HepG2 (cell line): ENCODE data around the gene STIP1. TPM values are rescaled to one million over a fixed set of nuclear protein-coding genes. Genes with fewer than 3 reads are reported as not detected.
A peak's percentile ranks its signal among the peaks of the same experiment; 100 is the strongest.

Experiments used
- FOXK1 ChIP-seq: sonication (generic); formaldehyde crosslinking; IDR thresholded peaks from 2 replicates; pipeline ENCODE4 v1.4.0; 2020; ENCODE audit warnings: low read depth, missing genetic modification reagents, borderline replicate concordance
- PRDM4 ChIP-seq: sonication (generic); formaldehyde crosslinking; IDR thresholded peaks from 2 replicates; pipeline ENCODE4 v1.9.0; 2021; ENCODE audit warnings: missing genetic modification reagents, borderline replicate concordance
- SETDB1 ChIP-seq: sonication (generic); formaldehyde crosslinking; IDR thresholded peaks from 2 replicates; pipeline ENCODE4 v1.5.1; 2020; ENCODE audit warnings: missing genetic modification reagents, mild to moderate bottlenecking, borderline replicate concordance
- SMAD1 ChIP-seq: sonication (generic); formaldehyde crosslinking; IDR thresholded peaks from 2 replicates; pipeline ENCODE4 v1.4.0; 2020; ENCODE audit warnings: missing genetic modification reagents, low read depth, mild to moderate bottlenecking, borderline replicate concordance
- SOX5 ChIP-seq: IDR thresholded peaks from 2 replicates; pipeline ENCODE4 v1.6.1; 2016; ENCODE audit warnings: borderline replicate concordance
- USF2 ChIP-seq, 2 experiments: sonication (generic) in 1 of 2; formaldehyde crosslinking in 1 of 2; IDR thresholded peaks; 2 replicates each; pipeline versions ENCODE4 v1.5.1 to v1.6.1; 2011 to 2020; ENCODE audit warnings: borderline replicate concordance in 1 of 2, low read depth in 1 of 2, low read length in 1 of 2, mild to moderate bottlenecking in 1 of 2, missing genetic modification reagents in 1 of 2, moderate library complexity in 1 of 2
- ZMYM3 ChIP-seq: sonication (generic); formaldehyde crosslinking; IDR thresholded peaks from 2 replicates; pipeline ENCODE4 v1.5.1; 2020; ENCODE audit warnings: mild to moderate bottlenecking, missing genetic modification reagents
- ZNF12 ChIP-seq: sonication (generic); formaldehyde crosslinking; IDR thresholded peaks from 2 replicates; pipeline ENCODE4 v1.5.0; 2020; ENCODE audit warnings: missing genetic modification reagents
- ZNF329 ChIP-seq: sonication (generic); formaldehyde crosslinking; IDR thresholded peaks from 2 replicates; pipeline ENCODE4 v1.9.0; 2021; ENCODE audit warnings: low read depth, mild to moderate bottlenecking, missing genetic modification reagents
- polyA plus RNA-seq, 8 experiments: library from polyadenylated mRNA; depleted of rRNA in 3 of 8; stranded (reverse) in 7 of 8; unstranded in 1 of 8; fragments of >200 nt; fragmentation: Illumina TruSeq in 4 of 8; extraction: Trizol in 4 of 8; gene quantifications; 2 replicates each; pipeline versions ENCODE4 v1.2.1 to v1.2.3, GENCODE V29; 2011 to 2016; ENCODE audit warnings: low read depth in 4 of 8, missing spikeins in 1 of 8, mixed read lengths in 1 of 8; ENCODE audit not compliant: insufficient read depth in 1 of 8
- total RNA-seq, 5 experiments: library from RNA; depleted of rRNA; stranded (reverse); fragments of >200 nt; fragmentation: Illumina TruSeq; extraction: Trizol; gene quantifications; 2 replicates each; pipeline ENCODE4 v1.2.3, GENCODE V29; 2016; ENCODE audit warnings: low read depth in 1 of 5
- TF ChIP-seq, protein P1 (sequence below): sonication (generic); formaldehyde crosslinking; IDR thresholded peaks from 2 replicates; pipeline ENCODE4 v1.8.1; 2023; ENCODE audit warnings: mild to moderate bottlenecking, missing genetic modification reagents
- TF ChIP-seq, protein P2 (sequence below): sonication (generic); formaldehyde crosslinking; IDR thresholded peaks from one replicate; pipeline ENCODE4 v1.5.1; 2020; ENCODE audit warnings: mild to moderate bottlenecking, missing genetic modification reagents; ENCODE audit errors: not compliant biosample characterization

Gene STIP1
- total and polyA plus RNA-seq, 2 of the 13 experiments (the other 11 are each of a cell fraction or from before 2014, with no cell fraction given), result 81.1 to 217 TPM

GRCh38 chr11:64246871-64247728 lies 61.1 kb downstream of the STIP1 start, which contains the start of gene PPP1R14B (continued):
- TF ChIP-seq PRDM4 (no peak), SOX5 (CRISPR knock-in tag) (no peak), USF2 (IDR thresholded peaks at IDR 0.05; ENCODE audit: low read depth, low read length) (no peak), USF2 (CRISPR knock-in tag; IDR thresholded peaks at IDR 0.05; ENCODE audit: borderline replicate concordance) (0 out of 2 replicates have a peak, but pooled peaks have one; percentile 30), FOXK1 (CRISPR knock-in tag) (peak; percentile 28; the same call in 1 of the 2 replicates), ZMYM3 (CRISPR knock-in tag) (no peak), ZNF12 (CRISPR knock-in tag) (no peak), SETDB1 (no peak), SMAD1 (CRISPR knock-in tag) (no peak), ZNF329 (CRISPR knock-in tag) (no peak)
- TF ChIP-seq, protein P1, sequence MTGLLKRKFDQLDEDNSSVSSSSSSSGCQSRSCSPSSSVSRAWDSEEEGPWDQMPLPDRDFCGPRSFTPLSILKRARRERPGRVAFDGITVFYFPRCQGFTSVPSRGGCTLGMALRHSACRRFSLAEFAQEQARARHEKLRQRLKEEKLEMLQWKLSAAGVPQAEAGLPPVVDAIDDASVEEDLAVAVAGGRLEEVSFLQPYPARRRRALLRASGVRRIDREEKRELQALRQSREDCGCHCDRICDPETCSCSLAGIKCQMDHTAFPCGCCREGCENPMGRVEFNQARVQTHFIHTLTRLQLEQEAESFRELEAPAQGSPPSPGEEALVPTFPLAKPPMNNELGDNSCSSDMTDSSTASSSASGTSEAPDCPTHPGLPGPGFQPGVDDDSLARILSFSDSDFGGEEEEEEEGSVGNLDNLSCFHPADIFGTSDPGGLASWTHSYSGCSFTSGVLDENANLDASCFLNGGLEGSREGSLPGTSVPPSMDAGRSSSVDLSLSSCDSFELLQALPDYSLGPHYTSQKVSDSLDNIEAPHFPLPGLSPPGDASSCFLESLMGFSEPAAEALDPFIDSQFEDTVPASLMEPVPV (CRISPR knock-in tag), result peak; percentile 90; the same call in 1 of the 2 replicates
- TF ChIP-seq, protein P2, sequence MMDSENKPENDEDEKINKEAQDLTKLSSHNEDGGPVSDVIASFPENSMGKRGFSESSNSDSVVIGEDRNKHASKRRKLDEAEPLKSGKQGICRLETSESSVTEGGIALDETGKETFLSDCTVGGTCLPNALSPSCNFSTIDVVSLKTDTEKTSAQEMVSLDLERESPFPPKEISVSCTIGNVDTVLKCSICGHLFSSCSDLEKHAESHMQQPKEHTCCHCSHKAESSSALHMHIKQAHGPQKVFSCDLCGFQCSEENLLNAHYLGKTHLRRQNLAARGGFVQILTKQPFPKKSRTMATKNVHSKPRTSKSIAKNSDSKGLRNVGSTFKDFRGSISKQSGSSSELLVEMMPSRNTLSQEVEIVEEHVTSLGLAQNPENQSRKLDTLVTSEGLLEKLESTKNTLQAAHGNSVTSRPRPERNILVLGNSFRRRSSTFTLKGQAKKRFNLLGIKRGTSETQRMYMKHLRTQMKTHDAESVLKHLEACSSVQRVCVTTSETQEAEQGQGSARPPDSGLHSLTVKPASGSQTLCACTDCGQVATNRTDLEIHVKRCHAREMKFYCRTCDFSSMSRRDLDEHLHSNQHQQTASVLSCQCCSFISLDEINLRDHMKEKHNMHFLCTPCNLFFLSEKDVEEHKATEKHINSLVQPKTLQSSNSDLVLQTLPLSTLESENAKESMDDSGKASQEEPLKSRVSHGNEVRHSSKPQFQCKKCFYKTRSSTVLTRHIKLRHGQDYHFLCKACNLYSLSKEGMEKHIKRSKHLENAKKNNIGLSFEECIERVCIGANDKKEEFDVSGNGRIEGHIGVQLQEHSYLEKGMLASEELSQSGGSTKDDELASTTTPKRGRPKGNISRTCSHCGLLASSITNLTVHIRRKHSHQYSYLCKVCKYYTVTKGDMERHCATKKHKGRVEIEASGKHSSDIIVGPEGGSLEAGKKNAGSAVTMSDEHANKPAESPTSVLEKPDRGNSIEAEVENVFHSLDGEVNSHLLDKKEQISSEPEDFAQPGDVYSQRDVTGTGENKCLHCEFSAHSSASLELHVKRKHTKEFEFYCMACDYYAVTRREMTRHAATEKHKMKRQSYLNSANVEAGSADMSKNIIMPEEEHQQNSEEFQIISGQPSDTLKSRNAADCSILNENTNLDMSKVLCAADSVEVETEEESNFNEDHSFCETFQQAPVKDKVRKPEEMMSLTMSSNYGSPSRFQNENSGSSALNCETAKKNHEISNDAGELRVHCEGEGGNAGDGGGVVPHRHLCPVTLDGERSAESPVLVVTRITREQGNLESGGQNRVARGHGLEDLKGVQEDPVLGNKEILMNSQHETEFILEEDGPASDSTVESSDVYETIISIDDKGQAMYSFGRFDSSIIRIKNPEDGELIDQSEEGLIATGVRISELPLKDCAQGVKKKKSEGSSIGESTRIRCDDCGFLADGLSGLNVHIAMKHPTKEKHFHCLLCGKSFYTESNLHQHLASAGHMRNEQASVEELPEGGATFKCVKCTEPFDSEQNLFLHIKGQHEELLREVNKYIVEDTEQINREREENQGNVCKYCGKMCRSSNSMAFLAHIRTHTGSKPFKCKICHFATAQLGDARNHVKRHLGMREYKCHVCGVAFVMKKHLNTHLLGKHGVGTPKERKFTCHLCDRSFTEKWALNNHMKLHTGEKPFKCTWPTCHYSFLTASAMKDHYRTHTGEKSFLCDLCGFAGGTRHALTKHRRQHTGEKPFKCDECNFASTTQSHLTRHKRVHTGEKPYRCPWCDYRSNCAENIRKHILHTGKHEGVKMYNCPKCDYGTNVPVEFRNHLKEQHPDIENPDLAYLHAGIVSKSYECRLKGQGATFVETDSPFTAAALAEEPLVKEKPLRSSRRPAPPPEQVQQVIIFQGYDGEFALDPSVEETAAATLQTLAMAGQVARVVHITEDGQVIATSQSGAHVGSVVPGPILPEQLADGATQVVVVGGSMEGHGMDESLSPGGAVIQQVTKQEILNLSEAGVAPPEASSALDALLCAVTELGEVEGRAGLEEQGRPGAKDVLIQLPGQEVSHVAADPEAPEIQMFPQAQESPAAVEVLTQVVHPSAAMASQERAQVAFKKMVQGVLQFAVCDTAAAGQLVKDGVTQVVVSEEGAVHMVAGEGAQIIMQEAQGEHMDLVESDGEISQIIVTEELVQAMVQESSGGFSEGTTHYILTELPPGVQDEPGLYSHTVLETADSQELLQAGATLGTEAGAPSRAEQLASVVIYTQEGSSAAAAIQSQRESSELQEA (CRISPR knock-in tag), result peak; percentile 19
